ENCODE results near the gene FLT1.

FLT1 gene

GRCh38 chr13:28494778-28495537, at the start of gene FLT1:
Gene FLT1 (minus strand): TSS chr13:28495128. CDS start chr13:28494843, 285 bp downstream.
- peak; percentile 60 for DNase-seq

GRCh38 chr13:28544026-28544425, 49.1 kb upstream of the FLT1 start:
- no peak for DNase-seq

- DNase-seq = no peak
These were observed 47.9 kb upstream of the FLT1 start for GRCh38 chr13:28542804-28543203.

GRCh38 chr13:28541966-28542365, 47.0 kb upstream of the FLT1 start:
- DNase-seq = no peak

- no peak for DNase-seq
These were observed 45.7 kb upstream of the FLT1 start for GRCh38 chr13:28540612-28541011.

GRCh38 chr13:28539625-28540286, 44.8 kb upstream of the FLT1 start:
- DNase-seq = no peak

GRCh38 chr13:28538932-28539331, 44.0 kb upstream of the FLT1 start:
- no peak for DNase-seq

- DNase-seq = no peak
These were observed 42.2 kb upstream of the FLT1 start for GRCh38 chr13:28537171-28537570.

- DNase-seq = no peak
These were observed 41.4 kb upstream of the FLT1 start for GRCh38 chr13:28536371-28536770.

- no peak for DNase-seq
These were observed 40.8 kb upstream of the FLT1 start for GRCh38 chr13:28535734-28536133.

GRCh38 chr13:28534801-28535200, 39.9 kb upstream of the FLT1 start:
- DNase-seq = no peak

GRCh38 chr13:28534210-28534609, 39.3 kb upstream of the FLT1 start:
- no peak for DNase-seq

GRCh38 chr13:28533441-28534166, 38.7 kb upstream of the FLT1 start:
- no peak for DNase-seq

- no peak for DNase-seq
These were observed 38.2 kb upstream of the FLT1 start for GRCh38 chr13:28533125-28533436.

- peak; percentile 35 for DNase-seq
These were observed 37.6 kb upstream of the FLT1 start for GRCh38 chr13:28532388-28533124.

- DNase-seq = no peak
These were observed 37.0 kb upstream of the FLT1 start for GRCh38 chr13:28531845-28532387.

- peak; percentile 72 for DNase-seq
These were observed 36.3 kb upstream of the FLT1 start for GRCh38 chr13:28531077-28531844.

GRCh38 chr13:28530729-28531076, 35.8 kb upstream of the FLT1 start:
- DNase-seq = no peak

- no peak for DNase-seq
These were observed 34.9 kb upstream of the FLT1 start for GRCh38 chr13:28529836-28530235.

GRCh38 chr13:28528848-28529247, 33.9 kb upstream of the FLT1 start:
- no peak for DNase-seq

- no peak for DNase-seq
These were observed 33.5 kb upstream of the FLT1 start for GRCh38 chr13:28528388-28528787.

GRCh38 chr13:28527629-28528028, 32.7 kb upstream of the FLT1 start:
- no peak for DNase-seq

Measured in right hindlimb (tissue), 1 donor.